ENCODE measurements around the gene PRG3. TPM values are rescaled to one million over a fixed set of nuclear protein-coding genes. Genes with fewer than 3 reads are reported as not detected.
A peak's percentile ranks its signal among the peaks of the same experiment; 100 is the strongest.

PRG3 gene
- total RNA-seq, 1 experiment from 2014 or later, result not detected

GRCh38 chr11:57402188-57403002, 21.4 kb upstream of the PRG3 start:
- Histone ChIP-seq H3K27ac (ENCODE audit: low read depth, low read length) (no peak overlapping the region), H3K4me1 (ENCODE audit: control insufficient read depth in 1 of 2, insufficient read depth in 2 of 2, low read length in 2 of 2) (peaks cover 7 to 16% of the 10 kb centered on the region in 2 experiments), H3K79me2 (ENCODE audit: insufficient read depth, low read length) (no peaks in the 10 kb centered on the region), H2AFZ (ENCODE audit: low read depth, low read length, poor library complexity, severe bottlenecking) (no peak overlapping the region), H3K9me3 (ENCODE audit: control insufficient read depth in 1 of 2, insufficient read depth in 1 of 2, low read depth in 1 of 2, low read length in 2 of 2) (no peaks in the 10 kb centered on the region), H3K9ac (ENCODE audit: low read length) (0 out of 2 replicates have a peak overlapping the region, but pooled peaks have one; percentile 24), H3K4me2 (ENCODE audit: low read length) (peak overlapping the region; percentile 52), H3K27me3 (ENCODE audit: insufficient read depth, low read length) (peaks cover 9% of the 10 kb centered on the region; the same call in 1 of the 2 replicates), H3K36me3 (ENCODE audit: control insufficient read depth in 1 of 2, insufficient read depth in 2 of 2, low read length in 2 of 2) (no peaks in the 10 kb centered on the region), H3K4me3 (replicated peaks in 1 of 2; ENCODE audit: low read depth in 1 of 2, low read length in 2 of 2) (no peak overlapping the region), H3K9me2 (ENCODE audit: insufficient read depth) (no peaks in the 10 kb centered on the region), H4K20me1 (ENCODE audit: insufficient read depth) (no peaks in the 10 kb centered on the region)
- ChIA-PET CTCF (no interaction called here), RAD21 (ENCODE audit: low non-redundant PET in 1 of 2, low total read pairs in 2 of 2, uncharacterized antibody in 2 of 2, unreplicated experiment in 2 of 2) (no interaction called here), POLR2A (interaction anchor here (0.6 kb wide), 1 partner anchor 78 kb away, joined by 4 read pairs; no protein-coding TSS in a partner anchor)
- no TSS peak for BruUV-seq (replicated peaks)
- peak; percentile 48 for DNase-seq (ENCODE audit: low read depth, low spot score)
- TF ChIP-seq EZH2 (IDR thresholded peaks at IDR 0.05), result no peak
- peak; percentile 86 for TF ChIP-seq FOSL1 (IDR thresholded peaks at IDR 0.05; ENCODE audit: low read depth)
- TF ChIP-seq POLR2A (IDR thresholded peaks at IDR 0.05; ENCODE audit: borderline replicate concordance, extremely low read depth, insufficient read depth, insufficient read length), result no peak
- TF ChIP-seq ELF1 (IDR thresholded peaks at IDR 0.05; ENCODE audit: borderline replicate concordance, low read depth), result no peak
- TF ChIP-seq MAX (IDR thresholded peaks at IDR 0.05), result 0 out of 2 replicates have a peak, but pooled peaks have one; percentile 50
- no peak for TF ChIP-seq ATF3 (IDR thresholded peaks at IDR 0.05)
- peak; percentile 48 for TF ChIP-seq SP1 (IDR thresholded peaks at IDR 0.05; ENCODE audit: low read depth)
- TF ChIP-seq TCF7L2 (IDR thresholded peaks at IDR 0.05; ENCODE audit: borderline replicate concordance, extremely low read depth, insufficient read depth, insufficient read length), result no peak
- no peak for TF ChIP-seq SRF (IDR thresholded peaks at IDR 0.05; ENCODE audit: low read depth)
- TF ChIP-seq JUND (IDR thresholded peaks at IDR 0.05), result peak; percentile 78
- no peak for TF ChIP-seq POLR2AphosphoS5 (IDR thresholded peaks at IDR 0.05; ENCODE audit: low read depth, low read length)
- TF ChIP-seq CEBPB (IDR thresholded peaks at IDR 0.05; ENCODE audit: low read depth), result no peak
- TF ChIP-seq SIN3A (IDR thresholded peaks at IDR 0.05; ENCODE audit: low read depth), result no peak
- ATAC-seq, result peak; percentile 76
- intact Hi-C loops (cut with micrococcal nuclease), result no loop called here
